OCI-LY3 (cell line): ENCODE results near the gene MX1.

Experiments used
- H2AFZ ChIP-seq: fragments of 200-600, 300-600 bp; shearing (Covaris generic); 2 replicates; pipeline ENCODE4 v1.6.0; 2014; ENCODE audit warnings: antibody characterized with exemption, low read depth, low read length
- H3K27ac ChIP-seq: fragments of 200-600, 300-600 bp; sonication (generic); 2 replicates; pipeline ENCODE4 v1.5.1; 2014; ENCODE audit warnings: mild to moderate bottlenecking, low read length, moderate library complexity, mixed read lengths
- H3K27me3 ChIP-seq: fragments of 200-600, 300-600 bp; sonication (generic); 2 replicates; pipeline ENCODE4 v1.6.1; 2014; ENCODE audit warnings: low read depth, low read length, mixed read lengths
- H3K36me3 ChIP-seq: fragments of 200-600, 300-600 bp; sonication (generic); replicated peaks from 2 replicates; pipeline ENCODE3; 2014; ENCODE audit warnings: low read depth, low read length, mixed read lengths
- H3K4me1 ChIP-seq: fragments of 300-600, 200-600 bp; sonication (generic); 2 replicates; pipeline ENCODE4 v1.6.1; 2014; ENCODE audit warnings: low read length, mixed read lengths
- H3K4me2 ChIP-seq: fragments of 200-600, 300-600 bp; sonication (generic); 2 replicates; pipeline ENCODE4 v1.6.1; 2014; ENCODE audit warnings: low read length, mixed read lengths
- H3K4me3 ChIP-seq: fragments of 300-600, 200-600 bp; sonication (generic); 2 replicates; pipeline ENCODE4 v1.5.1; 2014; ENCODE audit warnings: antibody characterized with exemption, mild to moderate bottlenecking, low read length, moderate library complexity
- H3K79me2 ChIP-seq: fragments of 300-600, 200-600 bp; shearing (Covaris generic); 2 replicates; pipeline ENCODE4 v1.6.1; 2014; ENCODE audit warnings: mild to moderate bottlenecking, low read length, mixed read lengths
- H3K9ac ChIP-seq: fragments of 300-600, 200-600 bp; shearing (Covaris generic); 2 replicates; pipeline ENCODE4 v1.6.0; 2014; ENCODE audit warnings: mild to moderate bottlenecking, low read length, moderate library complexity
- H3K9me3 ChIP-seq: fragments of 200-600, 300-600 bp; shearing (Covaris generic); 2 replicates; pipeline ENCODE4 v1.6.1; 2014; ENCODE audit warnings: low read length, mixed read lengths; ENCODE audit not compliant: insufficient read depth
- H4K20me1 ChIP-seq: fragments of 200-600, 300-600 bp; sonication (generic); 2 replicates; pipeline ENCODE4 v1.6.1; 2016; ENCODE audit warnings: low read length, mixed read lengths; ENCODE audit not compliant: insufficient read depth
- CTCF ChIP-seq: fragments of 200-600, 300-600 bp; sonication (generic); IDR thresholded peaks from 2 replicates; pipeline ENCODE4 v1.5.1; 2014; ENCODE audit warnings: antibody characterized with exemption, low read length, low read depth
- EZH2phosphoT487 ChIP-seq: fragments of 200-600 bp; shearing (Covaris generic); IDR thresholded peaks from 2 replicates; pipeline ENCODE4 v1.6.1; 2018; ENCODE audit warnings: antibody characterized with exemption, mixed run types, low read depth

MX1 gene

GRCh38 chr21:41398251-41398650 is 27.8 kb upstream of the MX1 start:
- peaks cover 23% of the 10 kb centered on the region for H3K36me3 ChIP-seq

GRCh38 chr21:41398831-41399230 is 27.2 kb upstream of the MX1 start:
- Histone ChIP-seq H3K79me2 (no peaks in the 10 kb centered on the region), H3K9me3 (no peaks in the 10 kb centered on the region), H4K20me1 (no peaks in the 10 kb centered on the region), H3K27ac (no peak overlapping the region), H3K36me3 (peaks cover 27% of the 10 kb centered on the region), H2AFZ (no peak overlapping the region), H3K4me2 (no peak overlapping the region), H3K4me3 (no peak overlapping the region), H3K27me3 (no peaks in the 10 kb centered on the region), H3K9ac (no peak overlapping the region), H3K4me1 (0 out of 2 replicates have a peak, but pooled peaks cover 2% of the 10 kb centered on the region)
- TF ChIP-seq CTCF (no peak), EZH2phosphoT487 (no peak)

More at GRCh38 chr21:41398251-41398650, 27.8 kb upstream of the MX1 start:
- no peaks in the 10 kb centered on the region for H3K9me3 ChIP-seq
- TF ChIP-seq CTCF (no peak), EZH2phosphoT487 (no peak)
- H3K4me2 ChIP-seq: no peak overlapping the region
- no peaks in the 10 kb centered on the region for H3K79me2 ChIP-seq
- H3K27me3 ChIP-seq: no peaks in the 10 kb centered on the region
- no peaks in the 10 kb centered on the region for H4K20me1 ChIP-seq
- H2AFZ ChIP-seq: no peak overlapping the region
- H3K4me3 ChIP-seq: no peak overlapping the region
- H3K9ac ChIP-seq: no peak overlapping the region
- H3K27ac ChIP-seq: no peak overlapping the region
- H3K4me1 ChIP-seq: 0 out of 2 replicates have a peak, but pooled peaks cover 2% of the 10 kb centered on the region

- H3K27me3 ChIP-seq: no peaks in the 10 kb centered on the region
- H3K4me1 ChIP-seq: 0 out of 2 replicates have a peak, but pooled peaks cover 2% of the 10 kb centered on the region
- no peaks in the 10 kb centered on the region for H3K9me3 ChIP-seq
- TF ChIP-seq EZH2phosphoT487: no peak
- no peaks in the 10 kb centered on the region for H3K79me2 ChIP-seq
- no peak overlapping the region for H3K9ac ChIP-seq
- peaks cover 30% of the 10 kb centered on the region for H3K36me3 ChIP-seq
- H3K27ac ChIP-seq: no peak overlapping the region
- no peak overlapping the region for H3K4me3 ChIP-seq
- H2AFZ ChIP-seq: no peak overlapping the region
- no peaks in the 10 kb centered on the region for H4K20me1 ChIP-seq
- H3K4me2 ChIP-seq: no peak overlapping the region
Observed at GRCh38 chr21:41399246-41399800, 26.7 kb upstream of the MX1 start.

GRCh38 chr21:41402231-41402630 is 23.8 kb upstream of the MX1 start:
- peaks cover 31% of the 10 kb centered on the region for H3K36me3 ChIP-seq
- no peak overlapping the region for H3K4me3 ChIP-seq
- H2AFZ ChIP-seq: no peak overlapping the region
- H3K9me3 ChIP-seq: no peaks in the 10 kb centered on the region
- TF ChIP-seq CTCF: no peak
- TF ChIP-seq EZH2phosphoT487: no peak
- H3K4me1 ChIP-seq: no peaks in the 10 kb centered on the region
- H3K79me2 ChIP-seq: no peaks in the 10 kb centered on the region
- H3K9ac ChIP-seq: no peak overlapping the region
- no peak overlapping the region for H3K27ac ChIP-seq
- no peaks in the 10 kb centered on the region for H4K20me1 ChIP-seq
- no peak overlapping the region for H3K4me2 ChIP-seq
- H3K27me3 ChIP-seq: no peaks in the 10 kb centered on the region
